Endothelial cell of coronary artery (primary cell): ENCODE data around the gene MAGEH1. TPM values are rescaled to one million over a fixed set of nuclear protein-coding genes. Genes with fewer than 3 reads are reported as not detected.

Experiments used
- total RNA-seq: library from RNA; depleted of rRNA; stranded (reverse); fragments of >200 nt; gene quantifications from 2 replicates; pipeline ENCODE4 v1.2.3, GENCODE V29; 2014

The MAGEH1 gene, protein sequence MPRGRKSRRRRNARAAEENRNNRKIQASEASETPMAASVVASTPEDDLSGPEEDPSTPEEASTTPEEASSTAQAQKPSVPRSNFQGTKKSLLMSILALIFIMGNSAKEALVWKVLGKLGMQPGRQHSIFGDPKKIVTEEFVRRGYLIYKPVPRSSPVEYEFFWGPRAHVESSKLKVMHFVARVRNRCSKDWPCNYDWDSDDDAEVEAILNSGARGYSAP
- total RNA-seq, result 22.1 and 22.4 TPM in 2 replicates

DNA sequence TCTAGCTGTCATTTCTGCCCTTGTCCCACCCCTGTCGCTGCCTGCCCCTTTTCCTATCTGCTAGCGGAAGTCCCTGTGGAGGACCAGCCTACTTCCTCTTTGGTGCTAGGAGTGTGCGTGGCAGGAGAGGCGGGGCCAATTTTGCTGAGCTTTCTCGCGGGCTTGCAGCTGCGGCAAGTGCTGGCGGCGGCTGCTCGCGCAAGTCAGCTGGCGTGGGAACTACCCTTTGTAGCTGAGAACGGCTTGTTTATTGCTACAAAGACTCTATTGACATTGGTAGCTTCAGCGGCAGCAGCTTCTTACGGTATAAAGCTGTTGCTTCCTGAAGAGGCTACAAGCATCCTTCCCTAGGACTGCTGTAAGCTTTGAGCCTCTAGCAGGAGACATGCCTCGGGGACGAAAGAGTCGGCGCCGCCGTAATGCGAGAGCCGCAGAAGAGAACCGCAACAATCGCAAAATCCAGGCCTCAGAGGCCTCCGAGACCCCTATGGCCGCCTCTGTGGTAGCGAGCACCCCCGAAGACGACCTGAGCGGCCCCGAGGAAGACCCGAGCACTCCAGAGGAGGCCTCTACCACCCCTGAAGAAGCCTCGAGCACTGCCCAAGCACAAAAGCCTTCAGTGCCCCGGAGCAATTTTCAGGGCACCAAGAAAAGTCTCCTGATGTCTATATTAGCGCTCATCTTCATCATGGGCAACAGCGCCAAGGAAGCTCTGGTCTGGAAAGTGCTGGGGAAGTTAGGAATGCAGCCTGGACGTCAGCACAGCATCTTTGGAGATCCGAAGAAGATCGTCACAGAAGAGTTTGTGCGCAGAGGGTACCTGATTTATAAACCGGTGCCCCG lies at the start of gene MAGEH1:
Gene MAGEH1 (plus strand): TSS at position 138 of the 843 bp plus-strand sequence. CDS start 248 bp downstream, at position 386.

GRCh38 chrX:55489314-55490009 lies 37.5 kb downstream of the MAGEH1 start, which contains the start of gene USP51:
Gene USP51 (minus strand): TSS chrX:55489848. CDS start chrX:55488939, 909 bp downstream.

Other genes with a start within 250 kb of the MAGEH1 start
- gene PAGE5, start 231.8 kb upstream of the MAGEH1 start, total RNA-seq, result not detected in 2 replicates
- not detected in 2 replicates for gene PAGE3, start 187.2 kb upstream of the MAGEH1 start, total RNA-seq
- 0.75 and 0.90 TPM in 2 replicates for gene USP51, start 37.7 kb downstream of the MAGEH1 start, total RNA-seq
- gene FOXR2, start 171.3 kb downstream of the MAGEH1 start, total RNA-seq, result not detected in 2 replicates